ENCODE results near the gene ACTL7B. TPM values are rescaled to one million over a fixed set of nuclear protein-coding genes. Genes with fewer than 3 reads are reported as not detected.

ACTL7B gene
- total and polyA plus RNA-seq, 2 donors (not counting 1 experiment from before 2014, with no cell fraction given): not detected

GRCh38 chr9:108832179-108832500 is 23.6 kb downstream of the ACTL7B start:
- no peaks in the 10 kb centered on the region for H3K79me2 ChIP-seq (ENCODE audit: control insufficient read depth, insufficient read depth, low read length)
- H4K20me1 ChIP-seq (ENCODE audit: control insufficient read depth, extremely low read depth, insufficient read depth, low read length): no peaks in the 10 kb centered on the region
- no peaks in the 10 kb centered on the region for H3K27me3 ChIP-seq (ENCODE audit: control insufficient read depth, insufficient read depth, low read length)
- no peaks in the 10 kb centered on the region for H3K9me3 ChIP-seq (ENCODE audit: control insufficient read depth, insufficient read depth, low read depth, low read length)
- H3K4me1 ChIP-seq (ENCODE audit: control insufficient read depth, extremely low read depth, insufficient read depth, low read length): no peaks in the 10 kb centered on the region
- no peak for DNase-seq (ENCODE audit: low read depth in 2 of 2)
- H3K27ac ChIP-seq (ENCODE audit: insufficient read depth, low read length): no peak overlapping the region
- H3K9ac ChIP-seq (ENCODE audit: insufficient read depth, low read length): no peak overlapping the region
- H2AFZ ChIP-seq (ENCODE audit: low read length): no peak overlapping the region
- TF ChIP-seq, protein P1, sequence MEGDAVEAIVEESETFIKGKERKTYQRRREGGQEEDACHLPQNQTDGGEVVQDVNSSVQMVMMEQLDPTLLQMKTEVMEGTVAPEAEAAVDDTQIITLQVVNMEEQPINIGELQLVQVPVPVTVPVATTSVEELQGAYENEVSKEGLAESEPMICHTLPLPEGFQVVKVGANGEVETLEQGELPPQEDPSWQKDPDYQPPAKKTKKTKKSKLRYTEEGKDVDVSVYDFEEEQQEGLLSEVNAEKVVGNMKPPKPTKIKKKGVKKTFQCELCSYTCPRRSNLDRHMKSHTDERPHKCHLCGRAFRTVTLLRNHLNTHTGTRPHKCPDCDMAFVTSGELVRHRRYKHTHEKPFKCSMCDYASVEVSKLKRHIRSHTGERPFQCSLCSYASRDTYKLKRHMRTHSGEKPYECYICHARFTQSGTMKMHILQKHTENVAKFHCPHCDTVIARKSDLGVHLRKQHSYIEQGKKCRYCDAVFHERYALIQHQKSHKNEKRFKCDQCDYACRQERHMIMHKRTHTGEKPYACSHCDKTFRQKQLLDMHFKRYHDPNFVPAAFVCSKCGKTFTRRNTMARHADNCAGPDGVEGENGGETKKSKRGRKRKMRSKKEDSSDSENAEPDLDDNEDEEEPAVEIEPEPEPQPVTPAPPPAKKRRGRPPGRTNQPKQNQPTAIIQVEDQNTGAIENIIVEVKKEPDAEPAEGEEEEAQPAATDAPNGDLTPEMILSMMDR (conservative IDR thresholded peaks at IDR 0.05 in 1 of 2, IDR thresholded peaks at IDR 0.05 in 1 of 2; ENCODE audit: low read depth in 1 of 2, low read length in 2 of 2): no peak
- no peak for TF ChIP-seq EZH2 (IDR thresholded peaks at IDR 0.05; ENCODE audit: low read length, missing control alignments)
- H3K36me3 ChIP-seq (ENCODE audit: control insufficient read depth, insufficient read depth, low read length): no peaks in the 10 kb centered on the region
- no peak overlapping the region for H3K4me3 ChIP-seq (replicated peaks in 1 of 4; ENCODE audit: control extremely low read depth in 1 of 4, insufficient read depth in 1 of 4, low read depth in 3 of 4, low read length in 4 of 4)
- H3K4me2 ChIP-seq (ENCODE audit: extremely low read depth, insufficient read depth, low read length): no peak overlapping the region

- no peak overlapping the region for H3K4me2 ChIP-seq (ENCODE audit: extremely low read depth, insufficient read depth, low read length)
- no peak overlapping the region for H3K27ac ChIP-seq (ENCODE audit: insufficient read depth, low read length)
- H3K4me3 ChIP-seq (replicated peaks in 1 of 4; ENCODE audit: control extremely low read depth in 1 of 4, insufficient read depth in 1 of 4, low read depth in 3 of 4, low read length in 4 of 4): no peak overlapping the region
- H3K4me1 ChIP-seq (ENCODE audit: control insufficient read depth, extremely low read depth, insufficient read depth, low read length): no peaks in the 10 kb centered on the region
- no peak for DNase-seq (ENCODE audit: low read depth in 2 of 2)
- H3K79me2 ChIP-seq (ENCODE audit: control insufficient read depth, insufficient read depth, low read length): no peaks in the 10 kb centered on the region
- H3K9me3 ChIP-seq (ENCODE audit: control insufficient read depth, insufficient read depth, low read depth, low read length): no peaks in the 10 kb centered on the region
- no peaks in the 10 kb centered on the region for H3K36me3 ChIP-seq (ENCODE audit: control insufficient read depth, insufficient read depth, low read length)
- no peaks in the 10 kb centered on the region for H4K20me1 ChIP-seq (ENCODE audit: control insufficient read depth, extremely low read depth, insufficient read depth, low read length)
- TF ChIP-seq, protein P1 (conservative IDR thresholded peaks at IDR 0.05 in 1 of 2, IDR thresholded peaks at IDR 0.05 in 1 of 2; ENCODE audit: low read depth in 1 of 2, low read length in 2 of 2): no peak
- no peak for TF ChIP-seq EZH2 (IDR thresholded peaks at IDR 0.05; ENCODE audit: low read length, missing control alignments)
- no peak overlapping the region for H3K9ac ChIP-seq (ENCODE audit: insufficient read depth, low read length)
- H2AFZ ChIP-seq (ENCODE audit: low read length): no peak overlapping the region
- no peaks in the 10 kb centered on the region for H3K27me3 ChIP-seq (ENCODE audit: control insufficient read depth, insufficient read depth, low read length)
Observed at GRCh38 chr9:108831496-108832178, 24.1 kb downstream of the ACTL7B start.

DNA sequence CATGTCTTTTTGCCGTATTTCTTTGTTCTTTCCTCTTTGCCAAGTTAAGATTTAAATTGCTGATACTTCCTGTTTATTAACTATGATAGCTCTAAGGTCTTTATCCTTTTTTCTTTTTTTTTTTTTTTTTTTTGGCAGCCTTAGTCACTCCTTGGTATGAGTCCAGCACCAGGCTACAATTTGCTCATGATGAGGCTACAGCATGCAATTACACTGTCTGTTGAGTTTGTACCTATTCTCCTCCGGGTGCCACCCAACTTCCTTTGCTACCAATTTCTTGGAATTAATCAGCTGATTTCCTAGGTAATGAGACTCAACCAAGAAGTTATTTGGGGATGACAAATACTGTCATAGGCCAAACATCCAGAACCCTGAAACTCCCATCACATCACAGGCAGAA is 25.5 kb downstream of the ACTL7B start:
- no peak overlapping the region for H2AFZ ChIP-seq (ENCODE audit: low read length)

More for the DNA sequence above, 25.5 kb downstream of the ACTL7B start:
- Histone ChIP-seq H3K36me3 (ENCODE audit: control insufficient read depth, insufficient read depth, low read length) (no peaks in the 10 kb centered on the region), H4K20me1 (ENCODE audit: control insufficient read depth, extremely low read depth, insufficient read depth, low read length) (no peaks in the 10 kb centered on the region), H3K9ac (ENCODE audit: insufficient read depth, low read length) (no peak overlapping the region), H3K4me2 (ENCODE audit: extremely low read depth, insufficient read depth, low read length) (no peak overlapping the region), H3K27me3 (ENCODE audit: control insufficient read depth, insufficient read depth, low read length) (no peaks in the 10 kb centered on the region), H3K4me3 (replicated peaks in 1 of 4; ENCODE audit: control extremely low read depth in 1 of 4, insufficient read depth in 1 of 4, low read depth in 3 of 4, low read length in 4 of 4) (no peak overlapping the region), H3K27ac (ENCODE audit: insufficient read depth, low read length) (no peak overlapping the region), H3K4me1 (ENCODE audit: control insufficient read depth, extremely low read depth, insufficient read depth, low read length) (no peaks in the 10 kb centered on the region), H3K79me2 (ENCODE audit: control insufficient read depth, insufficient read depth, low read length) (no peaks in the 10 kb centered on the region), H3K9me3 (ENCODE audit: control insufficient read depth, insufficient read depth, low read depth, low read length) (no peaks in the 10 kb centered on the region)
- TF ChIP-seq EZH2 (IDR thresholded peaks at IDR 0.05; ENCODE audit: low read length, missing control alignments): no peak
- TF ChIP-seq, protein P1 (conservative IDR thresholded peaks at IDR 0.05 in 1 of 2, IDR thresholded peaks at IDR 0.05 in 1 of 2; ENCODE audit: low read depth in 1 of 2, low read length in 2 of 2): no peak
- DNase-seq (ENCODE audit: low read depth in 2 of 2): no peak
